ENCODE results near the gene TAGLN. TPM values are rescaled to one million over a fixed set of nuclear protein-coding genes. Genes with fewer than 3 reads are reported as not detected.

TAGLN gene
- total and polyA plus RNA-seq, 8 donors, result 575 to 3,801 (median 2,089) TPM

- Histone ChIP-seq H3K4me1 (peaks cover 22 to 61% (median 47%) of the 10 kb centered on the region in 4 donors), H3K9me3 (no peaks in the 10 kb centered on the region), H3K36me3 (peaks cover 42 to 70% (median 65%) of the 10 kb centered on the region in 4 donors), H3K27me3 (no peaks in the 10 kb centered on the region), H3K27ac (peak overlapping the region in 3 of 5 donors; percentile 20 to 89 (median 22)), H3K4me3 (no peak overlapping the region)
- DNase-seq, result peak in 1 of 2 donors; percentile 58
- TF ChIP-seq EP300 (IDR thresholded peaks at IDR 0.05) (no peak), POLR2AphosphoS5 (IDR thresholded peaks at IDR 0.05) (no peak)
- WGBS, 5 donors, result 46 to 78% (median 58%) methylated on average over 4 of the region's 4 CpGs
- intact Hi-C loops (cut with DNase I; ENCODE audit: low total_unique reads), result no loop called here
Observed at GRCh38 chr11:117195258-117195657, 3.9 kb upstream of the TAGLN start.

DNA sequence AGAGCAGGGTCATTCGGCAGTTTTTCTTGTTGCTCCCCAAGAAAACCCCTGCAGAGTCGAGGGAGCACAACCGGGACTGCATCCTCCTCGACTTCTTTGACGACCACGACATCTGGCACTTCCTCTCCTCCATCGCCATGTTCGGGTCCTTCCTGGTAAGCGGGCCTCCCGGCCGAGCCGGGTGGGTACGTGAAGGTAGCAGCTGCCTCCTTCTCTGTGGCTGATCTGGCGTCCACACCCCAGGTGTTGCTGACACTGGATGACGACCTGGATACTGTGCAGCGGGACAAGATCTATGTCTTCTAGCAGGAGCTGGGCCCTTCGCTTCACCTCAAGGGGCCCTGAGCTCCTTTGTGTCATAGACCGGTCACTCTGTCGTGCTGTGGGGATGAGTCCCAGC is 3.4 kb upstream of the TAGLN start:
- intact Hi-C loops (cut with DNase I; ENCODE audit: low total_unique reads), result no loop called here
- DNase-seq, result no peak
- TF ChIP-seq CTCF (IDR thresholded peaks at IDR 0.05) (no peak), POLR2AphosphoS5 (IDR thresholded peaks at IDR 0.05) (no peak), EP300 (IDR thresholded peaks at IDR 0.05) (no peak), POLR2A (IDR thresholded peaks at IDR 0.05) (no peak)
- WGBS, 5 donors, result 81 to 90% (median 88%) methylated on average over 17 to 19 of the region's 19 CpGs
- Histone ChIP-seq H3K27me3 (no peaks in the 10 kb centered on the region), H3K36me3 (peaks cover 37 to 65% (median 60%) of the 10 kb centered on the region in 4 donors), H3K4me1 (peaks cover 22 to 59% (median 47%) of the 10 kb centered on the region in 4 donors), H3K4me3 (no peak overlapping the region), H3K9me3 (no peaks in the 10 kb centered on the region), H3K27ac (peak overlapping the region in 4 of 5 donors; percentile 12 to 94 (median 54))

DNA sequence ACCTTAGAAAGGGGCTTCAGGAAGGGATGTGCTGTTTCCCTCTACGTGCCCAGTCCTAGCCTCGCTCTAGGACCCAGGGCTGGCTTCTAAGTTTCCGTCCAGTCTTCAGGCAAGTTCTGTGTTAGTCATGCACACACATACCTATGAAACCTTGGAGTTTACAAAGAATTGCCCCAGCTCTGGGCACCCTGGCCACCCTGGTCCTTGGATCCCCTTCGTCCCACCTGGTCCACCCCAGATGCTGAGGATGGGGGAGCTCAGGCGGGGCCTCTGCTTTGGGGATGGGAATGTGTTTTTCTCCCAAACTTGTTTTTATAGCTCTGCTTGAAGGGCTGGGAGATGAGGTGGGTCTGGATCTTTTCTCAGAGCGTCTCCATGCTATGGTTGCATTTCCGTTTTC is 2.2 kb upstream of the TAGLN start:
- TF ChIP-seq EP300 (IDR thresholded peaks at IDR 0.05) (no peak), POLR2AphosphoS5 (IDR thresholded peaks at IDR 0.05) (no peak), POLR2A (IDR thresholded peaks at IDR 0.05) (no peak), CTCF (IDR thresholded peaks at IDR 0.05) (no peak)

GRCh38 chr11:117197516-117198456 is 1.4 kb upstream of the TAGLN start:
- 26 to 56% (median 32%) methylated on average over 16 to 17 of the region's 17 CpGs for WGBS, 5 donors
- peak overlapping the region; percentile 62 to 94 (median 89) for H3K27ac ChIP-seq
- intact Hi-C loops (cut with DNase I; ENCODE audit: low total_unique reads), result no loop called here
- H3K9me3 ChIP-seq, result no peaks in the 10 kb centered on the region
- H3K4me1 ChIP-seq, result peaks cover 22 to 68% (median 58%) of the 10 kb centered on the region in 4 donors
- peaks cover 17 to 59% (median 47%) of the 10 kb centered on the region in 4 donors for H3K36me3 ChIP-seq
- H3K27me3 ChIP-seq, result no peaks in the 10 kb centered on the region
- TF ChIP-seq POLR2A (IDR thresholded peaks at IDR 0.05) (no peak), EP300 (IDR thresholded peaks at IDR 0.05) (no peak), POLR2AphosphoS5 (IDR thresholded peaks at IDR 0.05) (peak; percentile 33 to 67 (median 59)), CTCF (IDR thresholded peaks at IDR 0.05) (peak in 5 of 7 experiments; percentile 29 to 55 (median 45))
- DNase-seq, result peak; percentile 57 to 82
- peak overlapping the region; percentile 16 to 59 (median 54) for H3K4me3 ChIP-seq

More for the DNA sequence above, 2.2 kb upstream of the TAGLN start:
- Histone ChIP-seq H3K4me3 (no peak overlapping the region), H3K27me3 (no peaks in the 10 kb centered on the region), H3K4me1 (peaks cover 22 to 66% (median 54%) of the 10 kb centered on the region in 4 donors), H3K9me3 (no peaks in the 10 kb centered on the region), H3K27ac (peak overlapping the region in 4 of 5 donors; percentile 87 to 94 (median 91)), H3K36me3 (peaks cover 25 to 61% (median 49%) of the 10 kb centered on the region in 4 donors)
- DNase-seq, result no peak
- intact Hi-C loops (cut with DNase I; ENCODE audit: low total_unique reads), result no loop called here
- WGBS, 5 donors, result 75 to 86% (median 78%) methylated on average over 7 of the region's 7 CpGs
